Lower leg skin (tissue), 4 donors: ENCODE measurements around the gene CCDC88C. TPM values are rescaled to one million over a fixed set of nuclear protein-coding genes. Genes with fewer than 3 reads are reported as not detected.

Source experiments
- DNase-seq, 2 donors: peaks; one replicate each; pipeline ENCODE4 v3.0.0-alpha.2; 2019; ENCODE audit warnings: low spot score in 2 of 2
- H3K4me3 ChIP-seq: fragments of 200-600 bp; sonication (generic); 2 replicates; pipeline ENCODE4 v1.5.1; 2017; ENCODE audit warnings: mild to moderate bottlenecking, low read depth; ENCODE audit not compliant: poor library complexity, severe bottlenecking
- POLR2A ChIP-seq, 2 donors: fragments of 450-650 bp; IDR thresholded peaks; one replicate each; pipeline ENCODE4 v1.6.1; 2016 to 2017; ENCODE audit warnings: antibody characterized with exemption in 2 of 2, mild to moderate bottlenecking in 1 of 2, moderate library complexity in 1 of 2
- WGBS, 2 donors: methylation state at CpG; one replicate each; pipeline ENCODE4 v1.1.5; 2018; 5-methylcytosine and 5-hydroxymethylcytosine counted together
- intact Hi-C: fragments of 100-400 bp; cut with DNase I; formaldehyde crosslinking; loops from one replicate; pipeline ENCODE4 v1.15.0; 2023; ENCODE audit warnings: low total_unique reads
- total RNA-seq, 4 donors: library from RNA; depleted of rRNA; stranded (reverse); fragments of >200 nt; gene quantifications; one replicate each; pipeline ENCODE4 v1.1.0, GENCODE V29; 2016
- TF ChIP-seq, protein P1 (sequence below), 3 donors: fragments of 450-650 bp; IDR thresholded peaks; one replicate each; pipeline ENCODE4 v1.5.1; 2016; ENCODE audit warnings: antibody characterized with exemption in 3 of 3, mild to moderate bottlenecking in 3 of 3, moderate library complexity in 2 of 3

The CCDC88C gene
- total RNA-seq, 4 donors from 2014 or later, result 8.5 to 21.8 (median 13.4) TPM

DNA sequence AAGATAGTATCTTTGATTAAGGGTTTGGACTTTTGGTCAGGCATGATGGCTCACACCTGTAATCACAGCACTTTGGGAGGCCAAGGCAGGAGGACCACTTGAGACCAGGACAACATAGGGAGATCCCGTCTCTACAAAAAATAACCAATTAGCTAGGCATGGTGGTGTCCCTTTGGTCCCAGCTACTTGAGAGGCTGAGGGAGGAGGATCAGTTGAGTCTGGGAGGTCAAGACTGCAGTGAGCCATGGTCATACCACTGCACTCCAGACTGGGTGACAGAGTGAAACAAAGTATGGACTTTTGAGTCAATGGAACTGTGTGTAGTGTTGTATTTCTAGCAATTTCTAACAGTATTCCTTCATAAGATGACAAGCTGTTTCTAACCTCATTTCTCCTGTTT lies 38.7 kb upstream of the CCDC88C start:
- intact Hi-C loops, result no loop called here
- H3K4me3 ChIP-seq, result no peak overlapping the region
- TF ChIP-seq POLR2A (IDR thresholded peaks at IDR 0.05), result no peak
- TF ChIP-seq, protein P1, sequence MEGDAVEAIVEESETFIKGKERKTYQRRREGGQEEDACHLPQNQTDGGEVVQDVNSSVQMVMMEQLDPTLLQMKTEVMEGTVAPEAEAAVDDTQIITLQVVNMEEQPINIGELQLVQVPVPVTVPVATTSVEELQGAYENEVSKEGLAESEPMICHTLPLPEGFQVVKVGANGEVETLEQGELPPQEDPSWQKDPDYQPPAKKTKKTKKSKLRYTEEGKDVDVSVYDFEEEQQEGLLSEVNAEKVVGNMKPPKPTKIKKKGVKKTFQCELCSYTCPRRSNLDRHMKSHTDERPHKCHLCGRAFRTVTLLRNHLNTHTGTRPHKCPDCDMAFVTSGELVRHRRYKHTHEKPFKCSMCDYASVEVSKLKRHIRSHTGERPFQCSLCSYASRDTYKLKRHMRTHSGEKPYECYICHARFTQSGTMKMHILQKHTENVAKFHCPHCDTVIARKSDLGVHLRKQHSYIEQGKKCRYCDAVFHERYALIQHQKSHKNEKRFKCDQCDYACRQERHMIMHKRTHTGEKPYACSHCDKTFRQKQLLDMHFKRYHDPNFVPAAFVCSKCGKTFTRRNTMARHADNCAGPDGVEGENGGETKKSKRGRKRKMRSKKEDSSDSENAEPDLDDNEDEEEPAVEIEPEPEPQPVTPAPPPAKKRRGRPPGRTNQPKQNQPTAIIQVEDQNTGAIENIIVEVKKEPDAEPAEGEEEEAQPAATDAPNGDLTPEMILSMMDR (IDR thresholded peaks at IDR 0.05), result no peak
- no peak for DNase-seq
- WGBS, 2 donors, result 100% methylated on average over 1 of the region's 1 CpG

DNA sequence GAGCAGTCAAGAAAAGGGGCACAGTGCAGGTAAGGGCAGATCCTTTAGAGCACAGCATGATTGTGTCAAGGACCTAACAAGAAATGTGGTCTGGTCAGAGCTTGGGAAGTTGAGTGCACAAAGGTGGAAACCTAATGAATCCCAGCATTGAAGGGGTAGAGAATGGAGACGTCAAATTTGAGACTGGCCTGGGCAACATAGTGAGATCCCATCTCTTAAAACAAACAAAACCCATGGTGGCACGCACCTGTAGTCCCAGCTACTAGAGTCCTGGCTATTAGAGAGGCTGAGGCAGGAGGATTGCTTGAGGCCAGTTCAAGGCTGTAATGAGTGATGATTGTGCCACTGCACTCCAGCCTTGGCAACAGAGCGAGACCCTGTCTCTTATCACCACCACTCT lies 37.0 kb upstream of the CCDC88C start:
- WGBS, 2 donors, result 95% methylated on average over 3 of the region's 3 CpGs
- TF ChIP-seq, protein P1 (IDR thresholded peaks at IDR 0.05), result no peak
- H3K4me3 ChIP-seq, result no peak overlapping the region
- intact Hi-C loops, result no loop called here
- no peak for DNase-seq

- TF ChIP-seq, protein P1 (IDR thresholded peaks at IDR 0.05), result no peak
- TF ChIP-seq POLR2A (IDR thresholded peaks at IDR 0.05), result no peak
- DNase-seq, result no peak
- H3K4me3 ChIP-seq, result no peak overlapping the region
- intact Hi-C loops, result no loop called here
Observed at GRCh38 chr14:91454155-91454554, 36.5 kb upstream of the CCDC88C start.

- no peak overlapping the region for H3K4me3 ChIP-seq
- WGBS, 2 donors, result 62 to 77% methylated on average over 5 of the region's 5 CpGs
- intact Hi-C loops, result no loop called here
- TF ChIP-seq POLR2A (IDR thresholded peaks at IDR 0.05), result no peak
- TF ChIP-seq, protein P1 (IDR thresholded peaks at IDR 0.05), result no peak
- DNase-seq, result no peak
Observed at GRCh38 chr14:91453744-91454143, 36.1 kb upstream of the CCDC88C start.

DNA sequence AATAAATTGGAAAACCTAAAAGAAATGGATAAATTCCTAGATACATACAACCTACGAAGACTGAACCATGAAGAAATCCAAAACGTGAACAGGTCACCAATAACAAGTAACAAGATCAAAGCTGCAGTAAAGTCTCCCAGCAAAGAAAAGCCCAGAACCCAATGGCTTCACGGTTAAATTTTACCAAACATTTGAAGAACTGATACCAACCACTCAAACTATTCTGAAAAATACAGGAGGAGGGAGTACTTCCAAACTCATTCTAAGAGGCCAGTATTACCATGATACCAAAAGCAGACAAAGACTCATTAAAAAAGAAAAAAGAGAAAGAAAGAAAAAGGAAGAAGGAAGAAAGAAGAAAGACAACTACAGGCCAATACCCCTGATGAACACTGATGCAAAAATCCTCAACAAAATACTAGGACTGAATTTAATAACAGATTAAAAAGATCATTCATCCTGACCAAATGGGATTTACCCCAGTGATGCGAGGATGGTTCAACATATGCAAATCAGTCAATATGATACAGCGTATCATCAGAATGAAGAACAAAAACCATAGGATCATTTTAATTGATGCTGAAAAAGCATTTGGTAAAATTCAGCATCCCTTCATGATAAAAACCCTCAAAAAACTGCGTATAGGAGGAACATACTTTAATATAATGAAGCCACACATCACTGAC lies 26.9 kb upstream of the CCDC88C start:
- H3K4me3 ChIP-seq, result no peak overlapping the region
- DNase-seq, result no peak
- WGBS, 2 donors, result 85 to 86% methylated on average over 6 of the region's 6 CpGs
- intact Hi-C loops, result no loop called here
- no peak for TF ChIP-seq POLR2A (IDR thresholded peaks at IDR 0.05)
- TF ChIP-seq, protein P1 (IDR thresholded peaks at IDR 0.05), result no peak

- H3K4me3 ChIP-seq, result no peak overlapping the region
- 80 to 100% methylated on average over 1 of the region's 1 CpG for WGBS, 2 donors
- no peak for TF ChIP-seq POLR2A (IDR thresholded peaks at IDR 0.05)
- TF ChIP-seq, protein P1 (IDR thresholded peaks at IDR 0.05), result no peak
- intact Hi-C loops, result no loop called here
- no peak for DNase-seq
Observed at GRCh38 chr14:91439345-91439744, 21.7 kb upstream of the CCDC88C start.
